Cortex of kidney (tissue), 1 donor: ENCODE results near the gene IL20.

Experiments
- DNase-seq: peaks from one replicate; lab custom pipeline; 2025; lab: John Stamatoyannopoulos, UW

The IL20 gene

GRCh38 chr1:206904423-206905142 lies 39.2 kb downstream of the IL20 start:
- no peak for DNase-seq

- DNase-seq = no peak
Measured at GRCh38 chr1:206905295-206906164, 40.1 kb downstream of the IL20 start.

GRCh38 chr1:206907304-206907991 lies 42.0 kb downstream of the IL20 start:
- DNase-seq = no peak

- DNase-seq = no peak
Measured at GRCh38 chr1:206908038-206908437, 42.6 kb downstream of the IL20 start.

GRCh38 chr1:206909161-206909882 lies 43.9 kb downstream of the IL20 start:
- DNase-seq = no peak

GRCh38 chr1:206909883-206910318 lies 44.5 kb downstream of the IL20 start:
- no peak for DNase-seq

GRCh38 chr1:206911064-206911663 lies 45.7 kb downstream of the IL20 start:
- DNase-seq = no peak

GRCh38 chr1:206912445-206913095 lies 47.1 kb downstream of the IL20 start:
- DNase-seq = no peak

GRCh38 chr1:206913766-206914537 lies 48.5 kb downstream of the IL20 start:
- no peak for DNase-seq

- DNase-seq = no peak
Measured at GRCh38 chr1:206915030-206915735, 49.8 kb downstream of the IL20 start.

- no peak for DNase-seq
Measured at GRCh38 chr1:206916000-206916709, 50.7 kb downstream of the IL20 start.

GRCh38 chr1:206918076-206918475 lies 52.7 kb downstream of the IL20 start:
- no peak for DNase-seq
